Psoas muscle (tissue), 8 donors: ENCODE results near the gene PRRT4. TPM values are rescaled to one million over a fixed set of nuclear protein-coding genes. Genes with fewer than 3 reads are reported as not detected.

ENCODE experiments used
- ATAC-seq, 4 donors: fragments of 200-7000 bp; cut with Tn5 transposase; one replicate each; pipeline ENCODE4 v1.9.1; 2020; ENCODE audit warnings: moderate library complexity in 3 of 4, mild to moderate bottlenecking in 2 of 4
- DNase-seq, 2 donors: peaks; one replicate each; pipeline ENCODE4 v3.0.0-alpha.2; 2020
- H3K27ac ChIP-seq: fragments of 200-600 bp; one replicate; pipeline ENCODE4 v1.8.0; 2022
- H3K27me3 ChIP-seq, 3 donors: fragments of 200-600 bp in 1 of 3; one replicate each; pipeline versions ENCODE4 v1.6.1 to v1.8.0; 2013 to 2022; ENCODE audit warnings: low read length in 2 of 3, mild to moderate bottlenecking in 2 of 3, moderate library complexity in 1 of 3; ENCODE audit not compliant: insufficient read depth in 3 of 3
- H3K36me3 ChIP-seq, 2 donors: fragments of 200-600 bp in 1 of 2; one replicate each; pipeline versions ENCODE4 v1.6.1 to v1.8.0; 2013 to 2022; ENCODE audit warnings: low read depth in 1 of 2, mild to moderate bottlenecking in 1 of 2, moderate library complexity in 1 of 2; ENCODE audit not compliant: insufficient read depth in 1 of 2
- H3K4me1 ChIP-seq: fragments of 200-600 bp; one replicate; pipeline ENCODE4 v1.8.0; 2022
- H3K4me3 ChIP-seq: fragments of 200-600 bp; one replicate; pipeline ENCODE4 v1.8.0; 2022; ENCODE audit warnings: mild to moderate bottlenecking
- H3K9me3 ChIP-seq: fragments of 200-600 bp; one replicate; pipeline ENCODE4 v1.8.0; 2022
- CTCF ChIP-seq: fragments of 200-600 bp; IDR thresholded peaks from one replicate; pipeline ENCODE4 v1.8.0; 2022; ENCODE audit warnings: antibody characterized with exemption
- WGBS, 3 donors: extraction: QIAGEN DNeasy Blood & Tissue Kit; methylation state at CpG; one replicate each; pipeline versions ENCODE4 v1.1.6 to v1.1.7; 2013; 5-methylcytosine and 5-hydroxymethylcytosine counted together
- intact Hi-C, 2 donors: fragments of 100-400 bp; cut with DNase I; formaldehyde crosslinking; loops; one replicate each; pipeline versions ENCODE4 v1.11.0 to v1.14.2; 2022
- polyA plus RNA-seq, 3 donors: library from polyadenylated mRNA; stranded (reverse); fragments of 200-250 nt; gene quantifications; one replicate each; pipeline ENCODE4 v1.2.3, GENCODE V29; 2013
- total RNA-seq, 4 donors: library from RNA; stranded (reverse); fragmentation: NEBNext Ultra II Directional in 2 of 4; extraction: Animal tissue kit (Norgen Biotek cat#: 25700) in 2 of 4; gene quantifications; one replicate each; pipeline versions ENCODE4 v1.2.1 to v1.2.4, GENCODE V29; 2021 to 2023
- donor health status: healthy with polysubstance abuse.
- donor health status: DM: no; HTN: no; CAD: no; lungs with moderate emphysema.
- donor health status: Bipolar disorder and iron deficiency.
- donor health status: healthy.
- donor health status: DM: yes; HTN: yes; CAD: no.
- donor health status: DM: no; HTN: no; CAD: no.
- donor health status: DM: no; HTN: no; CAD: no.
- donor health status: DM: yes; HTN: yes; CAD: no.

Gene PRRT4
- total and polyA plus RNA-seq, 7 donors: 0.87 to 27.7 (median 3.5) TPM

GRCh38 chr7:128344431-128344774, 17.1 kb downstream of the PRRT4 start:
- Histone ChIP-seq H3K27ac (no peak overlapping the region), H3K4me1 (peaks cover 19% of the 10 kb centered on the region), H3K9me3 (no peaks in the 10 kb centered on the region), H3K36me3 (peaks cover 3 to 14% of the 10 kb centered on the region in 2 donors), H3K27me3 (no peaks in the 10 kb centered on the region), H3K4me3 (peak overlapping the region; percentile 83)
- no peak for TF ChIP-seq CTCF
- 93 to 95% (median 94%) methylated on average over 5 of the region's 5 CpGs for WGBS, 3 donors
- ATAC-seq: no peak
- DNase-seq: no peak
- intact Hi-C loops: no loop called here

DNA sequence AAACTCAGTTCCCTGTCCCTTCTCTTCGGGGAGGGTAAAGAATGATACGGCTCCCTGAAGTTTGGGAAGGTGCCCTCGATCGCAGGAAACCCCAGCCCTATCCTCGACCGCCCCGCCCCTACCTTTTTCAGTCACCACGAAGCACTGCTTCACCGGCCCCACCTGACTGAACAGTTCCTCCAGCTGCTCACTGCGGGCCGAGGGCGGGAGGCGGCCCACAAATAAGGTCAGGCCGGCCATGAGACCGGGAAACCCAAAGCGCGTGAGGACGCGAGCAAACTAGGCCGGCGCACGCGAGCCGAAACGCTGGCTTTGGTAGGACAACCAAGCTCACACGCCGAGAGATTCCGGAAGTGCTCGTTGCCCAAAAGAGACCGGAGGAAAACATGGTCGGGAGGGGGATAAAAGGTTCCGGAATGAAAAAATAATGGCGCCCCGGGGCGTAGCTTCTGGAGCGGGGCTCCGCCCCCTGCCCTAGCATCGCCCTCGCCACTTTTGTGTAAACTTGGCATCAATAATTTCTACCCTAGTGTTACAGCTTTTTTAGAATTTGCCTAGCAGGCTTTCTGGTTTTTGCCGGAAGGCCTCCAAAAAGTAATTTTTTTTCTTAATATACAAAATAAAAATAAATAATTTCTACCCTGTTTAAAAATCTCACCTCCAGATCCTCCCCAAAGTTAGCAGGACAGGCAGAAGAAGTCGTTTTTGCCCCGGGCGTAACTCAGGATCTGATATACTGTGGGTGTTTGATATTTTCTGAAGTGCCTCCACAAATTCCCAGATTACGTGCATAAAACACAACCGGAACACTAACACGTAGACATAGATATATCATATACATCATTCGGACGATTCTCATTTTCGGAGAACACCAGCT, 17.7 kb downstream of the PRRT4 start, which contains the start of gene RBM28:
Gene RBM28 (minus strand): TSS at position 355 of the 877 bp plus-strand sequence. CDS start 115 bp downstream, at position 240.
- Histone ChIP-seq H3K9me3 (no peaks in the 10 kb centered on the region), H3K4me1 (peaks cover 19% of the 10 kb centered on the region), H3K36me3 (peaks cover 3 to 20% of the 10 kb centered on the region in 2 donors), H3K27me3 (no peaks in the 10 kb centered on the region), H3K27ac (peak within 1 kb of the TSS; percentile 85), H3K4me3 (peak within 1 kb of the TSS; percentile 83)
- DNase-seq (peak; percentile 86 to 92), ATAC-seq (peak; percentile 91 to 95 (median 93))
- intact Hi-C loops: no loop called here
- TF ChIP-seq CTCF: no peak
- 12% methylated on average over 49 of the region's 49 CpGs for WGBS, 3 donors

DNA sequence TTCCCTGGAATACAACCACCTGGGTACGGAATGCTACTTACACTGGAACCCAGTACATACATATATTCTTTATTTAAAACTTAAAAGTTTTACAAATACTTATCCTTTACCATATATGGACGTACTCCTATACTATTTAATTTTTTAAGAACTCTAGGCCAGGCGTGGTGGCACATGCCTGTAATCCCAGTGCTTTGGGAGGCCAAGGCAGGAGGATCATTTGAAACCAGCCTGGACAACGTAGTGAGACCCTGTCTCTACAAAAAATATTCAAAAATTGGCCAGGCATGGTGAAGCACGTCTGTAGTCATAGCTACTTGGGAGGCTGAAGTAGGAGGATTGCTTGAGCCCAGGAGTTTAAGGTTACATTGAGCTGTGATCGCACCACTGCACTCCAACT, 19.8 kb downstream of the PRRT4 start:
- Histone ChIP-seq H3K4me1 (peaks cover 19% of the 10 kb centered on the region), H3K4me3 (peak overlapping the region; percentile 83), H3K9me3 (no peaks in the 10 kb centered on the region), H3K27ac (no peak overlapping the region), H3K27me3 (no peaks in the 10 kb centered on the region), H3K36me3 (peaks cover 6 to 40% of the 10 kb centered on the region in 2 donors)
- intact Hi-C loops: no loop called here
- no peak for DNase-seq
- no peak for ATAC-seq
- no peak for TF ChIP-seq CTCF
- WGBS, 3 donors: 77 to 87% (median 84%) methylated on average over 6 of the region's 6 CpGs

GRCh38 chr7:128335730-128336129, 25.8 kb downstream of the PRRT4 start:
- no peak for TF ChIP-seq CTCF
- 85 to 92% (median 88%) methylated on average over 3 of the region's 3 CpGs for WGBS, 3 donors
- Histone ChIP-seq H3K27ac (no peak overlapping the region), H3K27me3 (no peaks in the 10 kb centered on the region), H3K4me3 (no peak overlapping the region), H3K36me3 (peaks cover 20 to 94% of the 10 kb centered on the region in 2 donors), H3K9me3 (no peaks in the 10 kb centered on the region), H3K4me1 (peaks cover 1% of the 10 kb centered on the region)
- intact Hi-C loops: no loop called here
- no peak for DNase-seq
- ATAC-seq: no peak
